Activated CD4-positive, alpha-beta memory T cell treated with anti-CD3 and anti-CD28 coated beads for 36 hours (primary cell): ENCODE data around the gene PRKCH. TPM values are rescaled to one million over a fixed set of nuclear protein-coding genes. Genes with fewer than 3 reads are reported as not detected.

Experiments
- CTCF ChIA-PET: fragments of 350-600 bp; sonication (Branson Sonifier 250); formaldehyde crosslinking; loops from one replicate; lab custom pipeline; 2021; ENCODE audit warnings: antibody characterized with exemption, inconsistent platforms; lab: Charles Lee
- POLR2A ChIA-PET: fragments of 350-600 bp; sonication (Branson Sonifier 250); formaldehyde crosslinking; loops from one replicate; lab custom pipeline; 2021; ENCODE audit warnings: antibody characterized with exemption; lab: Charles Lee
- DNase-seq: peaks from one replicate; pipeline ENCODE4 v3.0.0-alpha.2; 2020
- H3K27ac Mint-ChIP-seq: one replicate; pipeline ENCODE4 v1.8.0; 2021; ENCODE audit warnings: mixed read lengths
- H3K27me3 Mint-ChIP-seq: one replicate; pipeline ENCODE4 v1.8.0; 2021; ENCODE audit warnings: mixed read lengths
- H3K36me3 Mint-ChIP-seq: one replicate; pipeline ENCODE4 v1.8.0; 2021; ENCODE audit warnings: mixed read lengths
- H3K4me1 Mint-ChIP-seq: one replicate; pipeline ENCODE4 v1.8.0; 2021; ENCODE audit warnings: low read depth, mixed read lengths
- H3K4me3 Mint-ChIP-seq: one replicate; pipeline ENCODE4 v1.8.0; 2021; ENCODE audit warnings: mild to moderate bottlenecking, mixed read lengths
- H3K9me3 Mint-ChIP-seq: one replicate; pipeline ENCODE4 v1.8.0; 2021; ENCODE audit warnings: mixed read lengths
- intact Hi-C: fragments of 100-400 bp; cut with micrococcal nuclease; formaldehyde crosslinking; loops from one replicate; pipeline ENCODE4 v1.15.1; 2023
- total RNA-seq, 2 experiments: library from RNA; stranded (reverse); gene quantifications; one replicate each; pipeline ENCODE4 v1.2.3, GENCODE V29; 2021

The PRKCH gene
- total RNA-seq, 2 experiments from 2014 or later: 142 to 147 TPM

DNA sequence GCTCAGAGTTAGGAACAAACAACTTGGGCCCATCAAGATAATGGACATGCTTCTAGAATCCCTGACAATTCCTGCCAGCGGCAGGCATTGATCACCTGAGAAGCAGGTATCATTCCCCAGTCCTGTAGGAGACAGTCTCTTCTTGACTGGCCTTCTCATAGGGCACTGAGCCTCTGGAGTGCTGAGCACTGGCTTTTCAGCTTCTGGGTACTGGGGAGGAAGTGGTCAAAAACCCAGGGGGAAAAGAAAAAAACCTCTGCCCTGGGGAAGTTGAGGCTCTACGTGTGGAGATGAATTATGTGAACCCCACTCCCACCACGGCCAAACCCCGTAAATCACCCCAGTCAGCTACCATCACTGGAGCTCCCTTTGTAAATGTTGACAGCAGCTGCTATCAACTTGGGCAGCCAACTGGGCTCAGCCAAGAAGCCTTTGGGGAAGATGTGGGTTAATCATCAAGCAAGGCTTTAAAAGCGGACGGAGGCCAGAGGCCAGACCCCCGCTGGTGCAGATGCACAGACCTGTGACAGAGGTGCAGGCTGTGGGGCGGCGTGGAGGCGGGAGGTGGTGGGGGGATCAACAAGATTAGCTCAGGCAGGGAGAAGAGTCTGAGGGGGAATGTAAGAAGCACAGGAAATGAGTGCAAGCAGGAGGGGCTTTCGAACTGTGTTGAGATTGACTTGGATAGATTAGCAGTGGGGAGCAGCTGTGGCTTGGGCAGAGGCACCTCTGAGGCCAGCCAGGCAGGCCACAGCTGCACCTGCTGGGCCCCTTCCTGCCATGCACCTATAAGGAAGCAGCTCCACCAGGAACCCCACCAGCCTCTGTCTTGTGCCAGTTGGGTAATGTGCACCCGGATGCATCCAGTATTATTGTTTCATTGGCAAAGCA, 268.6 kb downstream of the PRKCH start:
- Mint-ChIP-seq H3K36me3 (no peaks in the 10 kb centered on the region), H3K4me3 (no peak overlapping the region), H3K27me3 (no peaks in the 10 kb centered on the region), H3K9me3 (peaks cover 2% of the 10 kb centered on the region), H3K27ac (no peak overlapping the region), H3K4me1 (peaks cover 31% of the 10 kb centered on the region)
- CTCF ChIA-PET: interaction anchor here (1.0 kb wide), 2 partner anchors 15 to 114 kb away, joined by 4 read pairs; no protein-coding TSS in a partner anchor
- POLR2A ChIA-PET: interaction anchor here (0.7 kb wide), 1 partner anchor 111 kb away, joined by 3 read pairs; no protein-coding TSS in a partner anchor
- intact Hi-C loops: loop anchor here (5.0 kb wide), 1 partner anchor 37 kb away; no protein-coding TSS in a partner anchor
- no peak for DNase-seq

DNA sequence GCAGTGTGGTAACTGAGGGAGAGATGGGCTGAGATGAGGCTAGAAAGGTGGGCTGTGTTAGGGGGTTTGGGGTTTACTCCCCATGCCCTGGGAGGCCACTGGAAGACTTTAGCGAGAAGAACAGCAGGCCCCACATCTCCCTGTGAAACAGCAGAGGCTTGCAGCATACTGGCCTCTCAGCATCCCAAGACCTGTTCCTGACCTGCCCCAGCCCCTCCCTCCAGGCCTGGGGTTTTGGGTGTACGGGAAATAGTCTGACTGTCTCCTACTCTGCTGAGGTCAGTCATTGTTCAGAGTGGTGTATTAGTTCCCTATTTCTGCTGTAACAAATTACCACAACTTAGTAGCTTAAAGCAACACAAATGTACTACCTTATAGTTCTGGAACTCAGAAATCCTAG, 270.5 kb downstream of the PRKCH start:
- Mint-ChIP-seq H3K9me3 (peaks cover 2% of the 10 kb centered on the region), H3K27ac (no peak overlapping the region), H3K27me3 (no peaks in the 10 kb centered on the region), H3K4me1 (peaks cover 43% of the 10 kb centered on the region), H3K4me3 (no peak overlapping the region), H3K36me3 (peaks cover 1% of the 10 kb centered on the region)
- POLR2A ChIA-PET: no interaction called here
- no peak for DNase-seq
- CTCF ChIA-PET: no interaction called here
- intact Hi-C loops: no loop called here

DNA sequence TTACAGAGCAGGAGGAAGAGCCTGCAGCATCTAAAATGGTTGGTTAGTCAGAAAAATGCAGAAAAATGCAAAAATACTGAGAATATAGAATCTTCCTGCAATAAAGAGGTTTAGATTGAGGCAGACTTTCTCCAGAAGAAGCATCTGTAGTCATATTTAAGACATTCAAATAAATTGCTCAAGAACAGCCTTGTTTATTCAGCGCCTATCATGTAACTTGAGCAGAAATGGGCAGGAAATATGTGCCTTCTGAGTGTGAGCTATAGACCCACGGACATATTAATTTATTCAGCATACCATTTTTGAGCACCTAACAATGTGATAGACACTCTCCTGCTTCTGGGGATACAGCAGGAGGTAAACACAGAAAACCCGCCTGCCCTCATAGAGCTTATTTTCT, 272.0 kb downstream of the PRKCH start:
- H3K4me1 Mint-ChIP-seq: peaks cover 52% of the 10 kb centered on the region
- POLR2A ChIA-PET: interaction anchor here (0.5 kb wide), 1 partner anchor 19 kb away, joined by 3 read pairs; no protein-coding TSS in a partner anchor
- H3K36me3 Mint-ChIP-seq: peaks cover 1% of the 10 kb centered on the region
- intact Hi-C loops: no loop called here
- no peak for DNase-seq
- peaks cover 2% of the 10 kb centered on the region for H3K9me3 Mint-ChIP-seq
- no peak overlapping the region for H3K27ac Mint-ChIP-seq
- CTCF ChIA-PET: interaction anchor here (0.7 to 1.2 kb wide), 2 partner anchors 20 to 118 kb away, joined by 3 to 4 read pairs; no protein-coding TSS in a partner anchor
- no peak overlapping the region for H3K4me3 Mint-ChIP-seq
- no peaks in the 10 kb centered on the region for H3K27me3 Mint-ChIP-seq

DNA sequence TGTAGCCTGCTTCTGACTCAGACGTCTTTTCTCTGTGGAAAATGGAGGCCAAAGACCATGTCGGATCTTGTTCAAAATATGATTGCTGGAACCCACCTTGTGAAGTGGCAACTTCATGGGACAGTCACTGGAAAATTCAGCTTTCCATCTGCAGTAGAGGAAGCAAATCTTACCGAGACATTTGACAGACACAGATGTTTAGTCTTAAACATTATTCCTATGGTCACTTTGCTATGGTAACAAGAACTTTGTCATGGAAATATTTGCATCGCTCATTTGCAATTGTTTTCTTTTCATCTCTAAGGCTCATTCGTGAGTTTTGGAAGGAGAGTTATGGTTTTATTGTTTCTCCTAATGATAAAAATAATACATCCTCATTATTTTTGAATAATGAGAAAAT, 275.6 kb downstream of the PRKCH start:
- Mint-ChIP-seq H3K36me3 (peaks cover 1% of the 10 kb centered on the region), H3K9me3 (peaks cover 2% of the 10 kb centered on the region), H3K4me3 (no peak overlapping the region), H3K4me1 (peaks cover 60% of the 10 kb centered on the region), H3K27ac (no peak overlapping the region), H3K27me3 (no peaks in the 10 kb centered on the region)
- ChIA-PET CTCF (interaction anchor here (1.0 kb wide), 1 partner anchor 13 kb away, joined by 5 read pairs; no protein-coding TSS in a partner anchor), POLR2A (no interaction called here)
- intact Hi-C loops: no loop called here
- no peak for DNase-seq

DNA sequence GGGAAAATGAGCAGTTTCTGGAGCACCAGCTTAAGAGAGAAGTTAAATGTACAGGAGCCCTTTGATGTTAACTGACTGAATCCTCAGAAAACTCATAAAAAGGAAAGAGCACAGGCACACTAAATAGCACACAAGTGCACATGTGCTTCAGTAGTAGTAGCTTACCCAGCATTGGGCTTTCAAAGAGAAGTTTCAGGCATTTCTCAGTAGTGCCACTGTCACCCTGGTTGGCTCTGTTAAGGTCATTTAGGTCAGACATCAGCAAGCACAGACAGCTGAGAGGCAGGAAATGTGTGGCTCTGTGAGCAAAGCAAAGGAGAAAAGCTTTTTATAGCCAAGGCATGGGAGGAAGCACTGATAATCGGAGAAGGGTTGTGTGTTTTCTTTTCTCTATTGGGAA, 277.6 kb downstream of the PRKCH start:
- Mint-ChIP-seq H3K4me3 (no peak overlapping the region), H3K27me3 (no peaks in the 10 kb centered on the region), H3K36me3 (peaks cover 1% of the 10 kb centered on the region), H3K27ac (peak overlapping the region; percentile 65), H3K9me3 (no peaks in the 10 kb centered on the region), H3K4me1 (peaks cover 48% of the 10 kb centered on the region)
- intact Hi-C loops: loop anchor here (1.0 kb wide), 1 partner anchor 21 kb away; no protein-coding TSS in a partner anchor
- ChIA-PET CTCF (interaction anchor here (0.6 kb wide), 1 partner anchor 70 kb away, joined by 3 read pairs; no protein-coding TSS in a partner anchor), POLR2A (interaction anchor here (0.7 to 1.2 kb wide), 3 partner anchors 22 to 266 kb away, joined by 3 read pairs; no protein-coding TSS in a partner anchor)
- peak; percentile 54 for DNase-seq

DNA sequence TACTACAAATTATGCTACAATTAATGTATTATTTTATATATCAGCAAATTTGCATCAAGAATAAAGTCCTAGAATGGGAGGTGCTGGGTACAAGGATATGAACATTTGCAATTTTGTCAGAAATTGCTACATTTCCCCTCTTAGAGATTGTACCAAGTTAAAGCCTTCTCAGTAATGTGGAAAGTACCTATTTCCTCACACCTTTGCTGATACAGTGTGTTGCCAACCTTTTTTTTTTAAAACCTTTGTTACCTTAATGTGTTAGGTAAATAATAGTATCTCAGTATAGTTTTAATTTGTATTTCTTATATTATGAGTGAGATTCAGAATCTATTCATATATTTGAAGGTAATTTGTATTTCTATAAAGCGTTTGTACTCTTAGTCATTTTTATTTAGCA, 278.6 kb downstream of the PRKCH start:
- Mint-ChIP-seq H3K4me1 (peaks cover 39% of the 10 kb centered on the region), H3K9me3 (no peaks in the 10 kb centered on the region), H3K27me3 (no peaks in the 10 kb centered on the region), H3K27ac (no peak overlapping the region), H3K36me3 (peaks cover 1% of the 10 kb centered on the region), H3K4me3 (no peak overlapping the region)
- DNase-seq: no peak
- POLR2A ChIA-PET: no interaction called here
- CTCF ChIA-PET: no interaction called here
- intact Hi-C loops: loop anchor here (1.0 kb wide), 1 partner anchor 20 kb away; no protein-coding TSS in a partner anchor

Other genes starting within 250 kb of the PRKCH start
- 1 to 10 TPM; 1.6 to 1.7 TPM for gene TMEM30B, start 40.2 kb upstream of the PRKCH start, total RNA-seq